GM19238 (cell line): ENCODE data around the gene B3GLCT.
A peak's percentile ranks its signal among the peaks of the same experiment; 100 is the strongest.
"Not testable (repeated sequence)": the region's sequence is repeated elsewhere in the genome, so short reads cannot be mapped to it uniquely, and the experiment has no call there.

Experiments
- DNase-seq: peaks from one replicate; pipeline ENCODE4 v3.0.0; 2011; ENCODE audit warnings: low spot score; ENCODE audit not compliant: insufficient read length

The B3GLCT gene

DNA sequence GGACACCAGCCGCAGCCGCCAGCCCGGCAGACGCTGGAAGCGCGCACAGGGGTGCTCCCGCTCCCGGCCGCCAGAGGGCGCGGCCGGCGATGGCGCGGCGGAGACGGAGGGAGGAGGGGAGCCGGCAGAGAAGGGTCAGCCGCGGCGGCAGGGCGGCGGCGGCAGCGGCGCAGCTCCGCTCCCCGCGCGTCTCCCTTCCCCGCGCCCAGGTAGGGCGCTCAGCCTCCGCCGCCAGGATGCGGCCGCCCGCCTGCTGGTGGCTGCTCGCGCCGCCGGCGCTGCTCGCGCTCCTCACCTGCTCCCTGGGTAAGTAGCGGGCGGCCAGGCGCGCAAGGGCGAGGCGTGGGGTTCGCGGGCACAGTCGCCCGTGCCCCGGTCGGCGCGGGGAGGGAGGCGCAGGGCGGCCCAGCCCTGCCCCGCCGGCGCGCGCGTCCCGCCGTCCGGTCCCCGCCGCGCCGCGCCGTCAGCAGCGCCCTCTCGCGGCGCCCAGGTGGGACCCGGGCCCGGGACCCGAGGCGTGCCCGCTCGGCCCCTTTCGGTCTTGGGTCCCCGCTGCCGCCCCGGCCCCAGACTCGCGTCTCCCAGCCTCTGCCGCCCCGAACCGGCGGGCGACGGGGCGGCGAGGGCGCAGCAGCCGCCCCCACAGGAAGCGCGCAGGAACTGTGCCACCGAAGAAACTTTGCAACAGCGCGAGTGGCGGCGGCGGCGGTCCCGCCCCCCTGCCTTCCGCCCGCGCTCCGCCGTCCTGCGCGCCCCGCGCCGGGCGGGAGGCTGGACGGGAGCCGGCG is at the start of gene B3GLCT:
Gene B3GLCT (plus strand): TSS at position 127 of the 788 bp plus-strand sequence. CDS start 110 bp downstream, at position 237.
- peak; percentile 94 for DNase-seq

DNA sequence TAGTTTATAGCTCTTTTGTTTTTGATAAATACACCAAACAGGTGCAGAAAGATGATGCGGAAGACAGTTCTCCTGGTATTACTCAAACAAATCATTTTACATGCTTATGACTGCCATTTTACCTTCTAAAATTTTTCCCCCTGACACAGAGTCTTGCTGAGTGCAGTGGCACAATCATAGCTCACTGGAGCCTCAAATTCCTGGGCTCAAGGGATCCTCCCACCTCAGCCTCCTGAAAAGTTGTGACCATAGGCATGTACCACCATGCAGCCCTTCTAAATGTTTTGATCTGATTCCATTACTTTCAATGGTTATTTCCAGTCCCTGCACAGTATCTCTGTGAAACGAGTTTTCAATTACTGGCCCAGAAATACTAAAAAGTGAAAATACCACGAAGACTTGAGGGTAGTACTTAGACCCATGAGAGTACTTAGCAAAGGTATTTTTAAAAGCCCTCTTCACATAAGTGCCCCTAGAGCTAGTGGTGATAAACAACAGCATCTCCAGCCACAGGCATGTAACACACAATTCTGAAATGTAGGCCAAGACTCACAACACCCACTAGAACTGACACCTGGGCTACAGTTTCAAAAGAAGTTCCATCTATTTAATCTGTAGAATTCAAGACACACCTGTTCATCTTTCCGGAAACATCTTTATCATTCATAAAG is 49.3 kb upstream of the B3GLCT start:
- DNase-seq = no peak

DNA sequence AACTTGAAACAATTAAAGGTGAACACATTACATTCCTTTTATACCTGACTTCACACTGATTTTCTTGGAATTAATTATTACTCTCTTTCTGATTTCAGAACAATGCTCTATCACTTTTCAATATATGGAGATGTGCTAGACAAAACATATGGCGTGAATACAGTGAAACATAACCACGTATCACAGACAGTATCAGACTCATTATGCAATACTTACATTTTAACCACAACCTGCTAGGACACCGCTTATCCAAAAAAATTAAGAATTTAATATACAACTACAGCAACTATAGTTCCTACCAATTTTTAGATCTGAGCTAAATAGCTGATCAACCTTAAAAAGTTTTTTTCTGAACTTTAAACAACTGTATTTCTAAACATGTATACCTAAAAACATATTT is 47.9 kb upstream of the B3GLCT start:
- no peak for DNase-seq

DNA sequence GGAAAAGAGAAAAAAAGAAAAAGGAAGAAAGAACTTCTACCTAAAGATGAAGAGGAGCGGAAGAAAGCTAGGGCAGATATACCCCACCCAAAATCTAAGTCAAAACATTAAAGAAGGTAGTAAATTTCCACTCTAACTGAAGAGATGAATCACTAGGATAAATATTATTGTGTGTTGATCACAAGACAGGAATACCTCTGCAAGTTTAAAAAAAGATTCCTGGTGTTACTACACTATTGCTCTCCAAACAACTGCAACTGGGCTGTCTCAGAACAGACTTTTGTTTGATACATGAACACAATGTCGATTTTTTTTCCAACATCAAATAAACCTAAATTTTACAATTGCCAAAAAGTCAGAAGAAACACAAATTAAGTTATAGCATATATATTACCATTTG is 44.8 kb upstream of the B3GLCT start:
- no peak for DNase-seq

DNA sequence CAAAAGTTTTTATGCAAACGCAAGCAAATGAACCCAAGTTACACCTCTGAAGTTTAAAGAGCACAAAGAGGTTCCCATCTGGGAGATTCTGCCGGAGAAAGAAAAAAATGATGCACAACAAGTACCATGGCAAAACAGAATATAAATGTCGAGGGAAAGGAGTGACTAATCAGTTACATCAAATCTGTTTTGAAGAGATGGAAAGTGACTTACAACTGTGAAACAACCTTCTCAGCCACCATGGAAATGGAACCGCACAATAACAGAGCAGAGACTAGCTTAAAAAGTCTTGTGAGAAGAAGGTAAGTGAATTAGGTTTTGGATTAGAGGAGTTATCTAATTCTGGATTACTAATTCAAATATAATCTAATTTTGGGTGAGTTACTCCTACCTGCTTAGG is 40.5 kb upstream of the B3GLCT start:
- no peak for DNase-seq

DNA sequence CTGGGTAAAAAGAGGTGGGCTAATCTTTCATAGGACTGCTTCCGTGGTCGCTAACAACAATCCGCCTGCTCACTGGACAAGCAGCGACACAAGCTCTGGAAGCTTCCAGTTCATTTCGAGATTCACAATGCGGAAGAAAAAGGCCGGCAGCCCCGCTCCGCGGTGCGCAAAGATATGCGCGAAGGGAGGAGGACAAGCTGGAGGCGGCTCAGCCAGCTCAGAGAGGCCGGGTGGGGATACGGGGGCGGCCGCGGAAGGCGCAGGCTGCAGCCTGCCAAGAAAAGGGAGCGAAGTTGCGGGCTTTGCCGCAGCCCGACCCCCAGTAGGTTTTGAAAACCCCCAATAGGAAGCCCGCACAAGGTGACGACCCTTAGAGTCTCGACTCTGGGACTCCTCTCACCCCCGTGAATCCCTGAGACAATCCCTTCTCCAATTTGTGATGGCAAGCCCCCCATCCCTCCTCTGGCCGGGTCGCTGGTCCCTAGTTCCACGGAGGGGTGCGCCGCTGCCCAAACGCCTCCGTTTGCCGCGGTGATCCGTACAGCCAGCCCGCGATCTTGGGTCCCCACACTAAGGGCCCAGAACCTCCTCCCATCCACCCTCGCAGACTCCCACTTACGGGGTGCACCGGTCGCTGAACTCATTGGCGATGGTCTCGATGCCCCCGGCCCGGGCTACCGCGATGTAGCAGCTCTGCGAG is 38.8 kb upstream of the B3GLCT start:
- peak; percentile 32 for DNase-seq

DNA sequence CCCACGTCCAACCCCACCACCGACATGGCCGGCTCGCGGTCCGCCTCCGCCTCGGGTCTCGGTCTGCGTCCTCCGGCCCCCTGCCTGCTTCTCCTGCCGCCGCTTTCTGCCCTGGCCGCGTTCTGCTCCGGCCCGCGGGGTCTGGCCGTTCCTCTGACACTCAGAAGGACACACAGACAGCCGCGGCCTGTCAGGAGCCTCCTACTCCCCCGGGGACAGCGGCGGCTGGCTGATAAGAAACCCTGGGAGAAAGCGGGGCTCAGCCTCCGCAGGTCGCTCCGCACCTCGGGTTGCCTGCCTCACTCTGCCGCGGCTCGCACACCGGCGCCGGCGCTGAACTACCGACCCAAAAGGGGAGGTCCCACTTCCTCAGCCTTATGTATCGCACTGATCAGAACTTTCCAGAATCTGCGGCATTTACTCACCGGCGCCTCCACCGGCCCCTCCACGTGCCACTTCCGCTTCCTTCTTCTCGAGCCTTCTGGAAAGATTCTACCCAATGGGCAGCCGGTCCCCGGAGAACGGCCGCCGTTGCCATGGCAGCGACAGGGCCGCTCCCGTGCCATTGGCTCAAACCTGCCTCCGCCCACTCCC is 38.1 kb upstream of the B3GLCT start, which contains the start of gene HSPH1:
Gene HSPH1 (minus strand): TSS at position 348 of the 594 bp plus-strand sequence. CDS start 322 bp downstream, at position 26.
- peak; percentile 79 for DNase-seq

DNA sequence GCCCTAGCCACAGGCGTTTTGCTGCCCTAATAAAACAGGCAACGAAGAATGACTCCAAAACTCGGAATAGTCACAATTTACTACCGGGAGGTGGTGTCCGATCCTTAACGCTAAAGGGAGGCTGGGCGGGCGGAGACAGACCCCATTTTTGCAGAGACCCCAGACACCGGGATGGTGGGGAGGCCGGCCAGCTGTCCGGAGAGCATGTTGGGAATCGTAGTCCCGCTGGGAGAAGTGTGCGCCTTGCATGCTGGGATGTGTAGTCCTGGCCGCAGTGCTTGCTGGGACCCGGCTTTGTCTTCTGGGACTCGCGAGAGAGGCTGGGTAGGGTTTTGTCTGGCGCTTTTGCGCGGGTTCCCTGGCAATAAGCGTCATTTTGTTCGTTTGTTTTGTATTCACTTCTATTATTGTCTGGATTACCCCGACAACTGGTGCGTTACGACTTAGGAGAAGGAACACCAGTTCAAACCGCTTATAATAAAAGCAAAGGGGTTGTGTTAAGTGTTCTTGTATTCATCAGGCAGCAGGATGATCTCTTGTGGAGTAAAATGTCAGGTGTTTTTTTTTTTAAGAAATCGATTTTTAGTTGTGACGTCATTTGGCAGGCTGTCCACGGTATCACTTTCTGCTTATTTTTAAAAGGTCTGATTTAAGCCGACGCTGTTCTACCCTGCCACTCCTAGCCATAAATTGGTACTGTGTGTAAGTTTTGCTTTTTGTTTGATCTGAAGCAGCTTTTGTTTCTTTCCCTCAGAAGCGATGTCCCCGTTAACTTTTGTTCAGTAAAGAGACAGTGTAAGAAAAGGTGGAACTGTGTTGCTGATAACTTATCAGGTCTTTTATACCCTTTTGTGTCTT is 37.4 kb upstream of the B3GLCT start:
- peak; percentile 78 for DNase-seq

DNA sequence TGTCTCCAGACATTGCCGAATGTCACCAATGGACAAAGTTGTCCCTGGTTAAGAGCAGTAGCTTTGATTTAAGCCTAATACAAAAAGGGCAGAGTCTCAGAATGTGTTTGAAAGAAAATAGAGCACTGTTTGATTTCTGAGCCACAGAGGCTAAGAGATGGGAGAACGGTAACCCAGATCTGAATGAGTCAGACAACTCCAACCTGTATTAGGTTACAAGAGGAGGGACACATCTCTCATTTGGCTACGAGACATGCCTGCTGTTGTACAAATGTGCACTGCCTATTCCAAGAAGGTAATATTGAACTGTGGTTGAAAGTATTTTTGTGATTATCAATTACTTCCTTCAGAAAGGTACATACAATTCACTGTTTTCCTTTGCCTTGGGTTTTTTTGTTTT is 33.2 kb upstream of the B3GLCT start:
- DNase-seq = no peak

DNA sequence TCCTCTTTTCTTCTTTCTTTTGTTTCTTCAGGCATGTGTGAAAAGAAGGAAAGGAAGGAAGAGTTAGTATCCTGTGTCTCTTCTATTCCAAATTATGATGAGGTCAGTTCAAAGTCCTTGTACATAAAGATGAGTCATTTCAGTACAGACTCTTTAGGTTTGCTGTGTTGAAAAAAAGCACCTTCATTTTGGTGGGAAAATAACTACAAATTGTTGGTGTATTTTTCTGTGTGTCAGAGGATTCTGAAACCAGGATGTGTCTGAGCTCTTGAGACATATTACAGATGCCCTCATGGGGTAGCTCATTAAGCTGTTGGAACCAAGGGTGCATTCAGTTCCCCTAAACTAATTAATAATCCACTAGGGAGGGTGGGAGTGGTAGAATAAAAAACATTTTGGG is 32.3 kb upstream of the B3GLCT start:
- DNase-seq = no peak

DNA sequence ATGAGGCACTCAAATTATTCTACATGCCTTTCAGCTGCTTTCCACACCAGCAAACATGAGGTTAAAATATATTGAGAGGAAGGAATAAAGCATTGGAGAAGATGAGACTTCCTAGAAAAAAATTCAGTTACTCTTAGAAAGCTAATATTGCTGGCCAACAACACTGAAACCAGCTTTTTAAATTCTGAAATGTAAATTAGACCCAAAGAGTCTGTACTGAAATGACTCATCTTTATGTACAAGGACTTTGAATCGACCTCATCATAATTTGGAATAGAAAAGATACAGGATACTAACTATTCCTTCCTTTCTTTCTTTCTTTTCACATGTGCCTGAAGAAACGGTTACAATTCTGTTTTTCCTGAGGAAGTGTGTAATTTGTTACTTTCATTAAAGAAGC is 31.6 kb upstream of the B3GLCT start:
- DNase-seq = no peak

DNA sequence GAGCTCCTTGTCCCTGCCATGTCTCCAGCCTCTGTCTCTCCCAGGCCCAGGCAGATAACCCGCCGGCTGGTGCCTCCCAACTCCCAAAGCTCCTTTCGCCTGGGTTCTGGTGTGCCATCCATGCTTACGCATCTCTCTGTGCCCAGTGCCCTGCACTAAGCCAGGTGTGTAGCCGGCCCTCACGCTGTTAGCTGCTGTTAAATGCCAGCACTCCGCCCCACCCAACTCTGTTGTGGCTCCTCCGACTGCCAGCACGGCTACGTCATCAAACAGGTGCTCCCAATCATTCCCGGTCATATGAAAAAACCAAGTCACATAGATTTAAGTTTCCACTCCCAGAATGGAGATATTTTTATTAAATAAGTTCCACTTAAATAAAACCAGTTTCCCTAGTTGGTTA is 31.0 kb upstream of the B3GLCT start:
- no peak for DNase-seq

DNA sequence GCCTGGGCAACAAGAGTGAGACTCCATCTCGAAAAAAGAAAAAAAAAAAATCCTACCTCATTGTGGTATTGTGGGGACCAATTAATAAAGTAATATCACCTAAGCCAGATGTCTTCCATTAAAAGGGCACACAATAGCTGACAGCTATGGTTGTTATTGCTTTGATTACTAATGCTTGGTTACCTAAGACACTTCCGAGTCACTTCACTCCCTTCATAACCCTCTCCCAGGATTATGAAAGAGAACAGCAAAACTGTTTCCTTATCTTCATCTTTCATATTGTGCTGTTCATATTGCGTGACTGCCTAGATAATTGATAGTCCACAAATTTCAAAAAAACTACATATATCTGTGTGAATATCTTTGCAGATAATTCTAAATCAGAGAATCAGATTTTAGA is 27.8 kb upstream of the B3GLCT start:
- no peak for DNase-seq

DNA sequence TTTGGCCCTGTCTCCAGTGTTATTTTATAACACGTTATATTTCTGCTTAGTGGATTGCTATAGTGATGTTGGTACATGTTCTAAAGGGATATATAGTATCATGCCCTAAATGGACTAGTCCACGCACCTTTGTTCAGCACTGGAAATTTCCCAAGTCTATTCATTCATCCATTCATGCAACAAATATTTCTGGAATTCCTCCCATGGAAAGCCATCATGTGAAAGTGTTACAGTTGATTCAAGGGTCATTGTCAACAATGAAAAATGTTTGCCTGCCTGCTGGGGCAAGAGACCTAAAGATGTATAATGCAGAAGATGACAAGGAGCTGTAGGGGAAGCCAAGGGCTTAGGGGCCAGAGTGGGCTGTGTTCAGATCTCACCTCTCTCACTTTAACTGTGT is 27.2 kb upstream of the B3GLCT start:
- DNase-seq = no peak

DNA sequence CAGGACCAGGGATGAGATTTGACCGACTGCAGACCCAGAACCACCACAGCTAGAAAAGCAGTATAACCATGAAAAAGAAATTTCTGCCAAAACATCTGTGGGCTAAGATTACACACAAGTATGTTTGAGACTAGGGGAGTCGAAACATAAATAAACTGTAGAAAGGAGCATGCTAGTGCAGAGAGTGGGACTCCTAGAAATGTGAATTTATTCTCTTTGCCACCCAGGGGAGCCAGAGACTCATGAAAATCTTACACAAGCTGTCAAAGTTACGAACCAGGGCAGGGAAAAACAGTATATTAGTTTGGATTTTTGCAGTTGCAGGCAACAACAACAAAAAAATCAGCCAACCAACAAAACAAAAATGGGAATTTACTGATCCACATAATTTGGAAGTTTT is 25.8 kb upstream of the B3GLCT start:
- no peak for DNase-seq

DNA sequence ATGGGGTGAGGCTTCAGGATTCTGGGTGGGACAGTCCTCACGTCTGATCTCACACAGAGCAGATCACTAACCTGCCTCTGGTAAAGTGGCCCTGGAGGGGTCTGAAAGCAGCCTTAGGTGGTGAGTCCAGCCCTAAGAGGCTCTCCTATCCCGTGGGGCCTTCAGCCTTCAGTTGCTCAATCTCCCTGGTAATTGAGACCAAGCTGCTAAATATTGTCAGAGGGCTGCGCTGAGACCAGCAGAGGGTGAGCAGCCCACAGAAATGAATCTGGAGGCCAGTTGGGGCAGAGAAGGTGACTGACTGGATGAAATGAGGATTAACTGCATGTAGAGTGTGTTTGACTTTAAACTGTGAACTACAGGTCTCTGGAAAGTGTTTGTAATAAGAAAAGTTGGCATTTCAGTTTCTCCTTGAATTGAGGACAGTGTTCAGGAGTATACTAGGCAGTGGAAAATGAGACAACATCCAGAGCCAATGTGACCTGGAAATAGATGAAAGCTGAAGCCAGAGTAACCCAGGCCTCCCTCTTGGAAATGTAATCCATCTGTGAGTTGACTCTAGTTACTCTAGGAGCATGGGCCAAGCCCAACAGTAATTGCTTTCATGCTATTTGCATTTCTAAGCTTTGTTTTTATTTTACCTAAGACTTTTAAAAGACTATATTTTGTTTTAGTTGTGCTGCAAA is 23.8 kb upstream of the B3GLCT start:
- DNase-seq = no peak

DNA sequence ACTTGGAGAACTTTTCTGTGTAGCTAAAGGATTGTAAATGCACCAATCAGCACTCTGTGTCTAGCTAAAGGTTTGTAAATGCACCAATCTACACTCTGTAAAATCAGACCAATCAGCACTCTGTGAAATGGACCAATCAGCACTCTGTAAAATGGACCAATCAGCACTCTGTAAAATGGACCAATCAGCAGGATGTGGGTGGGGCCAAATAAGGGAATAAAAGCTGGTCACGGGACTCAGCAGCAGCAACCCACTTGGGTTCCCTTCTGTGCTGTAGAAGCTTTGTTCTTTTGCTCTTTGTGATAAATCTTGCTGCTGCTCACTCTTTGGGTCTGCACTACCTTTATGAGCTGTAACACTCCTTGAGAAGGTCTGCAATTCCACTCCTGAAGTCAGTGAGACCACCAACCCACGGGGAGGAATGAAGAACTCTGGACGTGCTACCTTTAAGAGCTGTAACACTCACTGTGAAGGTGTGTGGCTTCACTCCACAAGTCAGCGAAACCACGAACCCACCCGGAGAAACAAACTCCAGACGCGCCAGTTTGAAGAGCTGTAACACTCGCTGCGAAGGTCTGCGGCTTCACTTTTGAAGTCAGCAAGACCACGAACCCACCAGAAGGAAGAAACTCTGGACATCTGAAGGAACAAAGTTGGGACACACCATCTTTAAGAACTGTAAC is 21.8 kb upstream of the B3GLCT start:
- DNase-seq = not testable (repeated sequence)

DNA sequence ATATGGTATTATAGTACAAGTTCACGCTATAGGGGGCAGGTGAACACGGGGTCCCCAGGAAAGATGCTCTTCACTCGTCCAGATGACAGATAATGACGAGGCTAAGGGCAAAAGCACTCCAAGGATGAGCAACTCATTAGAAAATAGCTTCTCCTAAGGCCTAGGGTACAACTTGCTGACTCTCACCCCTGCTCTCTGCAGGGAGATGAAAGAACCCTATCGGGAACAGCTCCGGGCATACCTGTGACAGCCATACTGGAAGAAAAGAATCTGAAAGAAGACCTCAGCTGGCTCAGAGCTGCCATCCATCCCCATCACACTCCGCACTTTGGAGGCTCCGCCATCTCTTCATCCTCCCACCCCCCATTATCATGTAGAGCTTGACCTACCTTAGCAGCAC is 20.5 kb upstream of the B3GLCT start:
- no peak for DNase-seq

DNA sequence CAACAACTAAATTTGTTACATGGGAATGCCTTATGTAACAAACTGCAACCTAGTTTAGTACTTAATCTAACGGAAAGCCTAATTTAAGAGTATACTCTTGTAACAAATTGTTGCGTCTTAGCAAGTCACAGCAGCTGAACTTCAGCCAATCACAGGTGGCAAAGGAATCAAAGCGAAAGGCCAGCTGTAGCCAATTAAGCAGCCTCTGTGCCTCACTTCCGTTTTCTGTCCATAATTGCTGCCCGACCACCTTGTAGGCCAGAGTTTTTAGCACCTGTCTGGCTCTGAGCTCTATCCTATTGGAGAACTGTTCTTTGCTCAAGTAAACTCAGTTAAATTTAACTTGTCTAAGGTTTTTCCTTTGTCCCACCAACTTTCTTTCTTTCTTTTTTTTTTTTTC is 20.0 kb upstream of the B3GLCT start:
- DNase-seq = no peak

DNA sequence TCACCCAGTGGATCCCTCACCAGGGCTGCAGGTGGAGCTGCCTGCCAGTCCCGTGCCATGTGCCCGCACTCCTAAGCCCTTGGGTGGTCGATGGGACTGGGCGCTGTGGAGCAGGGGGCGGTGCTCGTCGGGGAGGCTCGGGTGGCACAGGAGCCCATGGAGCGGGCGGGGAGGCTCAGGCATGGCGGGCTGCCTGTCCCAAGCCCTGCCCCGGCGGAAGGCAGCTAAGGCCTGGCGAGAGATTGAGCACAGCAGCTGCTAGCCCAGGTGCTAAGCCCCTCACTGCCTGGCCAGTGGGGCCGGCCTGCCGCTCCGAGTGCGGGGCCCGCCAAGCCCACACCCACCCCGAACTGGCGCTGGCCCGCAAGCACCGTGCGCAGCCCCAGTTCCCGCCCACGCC is 16.8 kb upstream of the B3GLCT start:
- DNase-seq = no peak
